ENCODE measurements around the gene UBXN2A. TPM values are rescaled to one million over a fixed set of nuclear protein-coding genes. Genes with fewer than 3 reads are reported as not detected.

The UBXN2A gene
- total and polyA plus RNA-seq, 3 donors from 2014 or later = 9.4 to 18.4 (median 11.9) TPM

DNA sequence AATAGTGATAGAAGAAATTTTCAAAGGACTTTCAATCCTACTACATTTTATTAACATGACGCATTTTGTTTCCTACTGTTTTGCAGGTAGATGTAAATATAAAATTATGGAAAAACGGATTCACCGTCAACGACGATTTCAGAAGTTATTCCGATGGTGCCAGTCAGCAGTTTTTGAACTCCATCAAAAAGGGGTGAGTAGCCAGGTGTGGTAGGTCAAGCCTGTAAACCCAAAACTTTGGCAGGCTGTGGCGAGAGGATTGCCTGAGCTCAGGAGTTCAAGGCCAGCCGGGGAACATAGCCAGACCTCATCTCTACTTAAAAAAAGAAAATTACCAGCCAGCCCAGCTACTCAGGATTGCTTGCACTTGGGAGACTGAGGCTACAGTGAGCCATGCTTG is 36.6 kb downstream of the UBXN2A start:
- Histone ChIP-seq H3K4me1 (no peaks in the 10 kb centered on the region), H3K4me3 (no peak overlapping the region), H3K27ac (no peak overlapping the region), H3K27me3 (no peaks in the 10 kb centered on the region), H3K9me3 (no peaks in the 10 kb centered on the region), H3K36me3 (ENCODE audit: low read depth, missing control alignments) (no peaks in the 10 kb centered on the region)
- no peak for DNase-seq
- intact Hi-C loops (cut with DNase I; ENCODE audit: low total_unique reads) = no loop called here
- TF ChIP-seq, protein P1, sequence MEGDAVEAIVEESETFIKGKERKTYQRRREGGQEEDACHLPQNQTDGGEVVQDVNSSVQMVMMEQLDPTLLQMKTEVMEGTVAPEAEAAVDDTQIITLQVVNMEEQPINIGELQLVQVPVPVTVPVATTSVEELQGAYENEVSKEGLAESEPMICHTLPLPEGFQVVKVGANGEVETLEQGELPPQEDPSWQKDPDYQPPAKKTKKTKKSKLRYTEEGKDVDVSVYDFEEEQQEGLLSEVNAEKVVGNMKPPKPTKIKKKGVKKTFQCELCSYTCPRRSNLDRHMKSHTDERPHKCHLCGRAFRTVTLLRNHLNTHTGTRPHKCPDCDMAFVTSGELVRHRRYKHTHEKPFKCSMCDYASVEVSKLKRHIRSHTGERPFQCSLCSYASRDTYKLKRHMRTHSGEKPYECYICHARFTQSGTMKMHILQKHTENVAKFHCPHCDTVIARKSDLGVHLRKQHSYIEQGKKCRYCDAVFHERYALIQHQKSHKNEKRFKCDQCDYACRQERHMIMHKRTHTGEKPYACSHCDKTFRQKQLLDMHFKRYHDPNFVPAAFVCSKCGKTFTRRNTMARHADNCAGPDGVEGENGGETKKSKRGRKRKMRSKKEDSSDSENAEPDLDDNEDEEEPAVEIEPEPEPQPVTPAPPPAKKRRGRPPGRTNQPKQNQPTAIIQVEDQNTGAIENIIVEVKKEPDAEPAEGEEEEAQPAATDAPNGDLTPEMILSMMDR (IDR thresholded peaks at IDR 0.05) = no peak
- TF ChIP-seq POLR2A (IDR thresholded peaks at IDR 0.05) = no peak
- WGBS, 2 donors = 90 to 92% methylated on average over 8 of the region's 8 CpGs

DNA sequence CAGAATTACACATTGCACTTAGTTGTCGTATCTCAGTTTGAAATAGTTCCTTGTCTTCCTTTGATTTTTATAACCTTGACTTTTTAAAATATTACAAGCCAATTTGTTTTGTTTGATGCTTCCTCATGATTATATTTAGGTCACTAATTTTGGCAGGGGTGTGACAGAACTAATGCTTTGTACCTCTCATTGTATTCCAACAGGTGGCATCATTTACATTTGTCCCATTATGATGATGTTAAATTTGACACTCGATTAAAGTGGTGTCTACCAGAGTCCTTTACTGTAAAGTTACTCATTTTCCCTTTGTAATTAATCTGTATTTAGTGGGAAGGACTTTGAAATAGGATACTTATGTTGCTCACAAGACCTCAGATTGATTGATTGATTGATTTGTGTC is 48.1 kb downstream of the UBXN2A start:
- Histone ChIP-seq H3K27me3 (no peaks in the 10 kb centered on the region), H3K27ac (no peak overlapping the region), H3K36me3 (ENCODE audit: low read depth, missing control alignments) (no peaks in the 10 kb centered on the region), H3K9me3 (no peaks in the 10 kb centered on the region), H3K4me3 (no peak overlapping the region), H3K4me1 (no peaks in the 10 kb centered on the region)
- TF ChIP-seq, protein P1 (IDR thresholded peaks at IDR 0.05) = no peak
- no peak for TF ChIP-seq POLR2A (IDR thresholded peaks at IDR 0.05)
- intact Hi-C loops (cut with DNase I; ENCODE audit: low total_unique reads) = no loop called here
- WGBS, 2 donors = 66 to 72% methylated on average over 2 of the region's 2 CpGs
- DNase-seq = no peak

DNA sequence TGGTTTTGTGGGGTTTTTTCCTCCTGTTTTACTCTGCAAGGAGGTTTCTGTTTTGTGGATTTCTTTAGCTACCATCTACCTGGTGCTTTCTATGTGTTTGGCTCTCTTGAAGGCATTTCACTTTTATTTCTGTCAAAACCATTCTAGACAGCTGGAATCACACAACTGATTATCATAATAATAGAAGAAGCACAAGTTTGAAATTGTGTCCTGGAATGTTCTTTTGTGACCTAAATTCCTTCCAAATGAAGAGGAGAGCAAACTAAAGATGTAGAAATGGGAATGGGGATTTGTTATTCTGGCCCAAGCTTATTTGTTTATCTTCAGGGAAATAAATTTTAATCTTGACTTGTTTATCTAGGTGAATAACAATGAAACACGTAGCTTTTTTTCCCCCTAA is 52.7 kb downstream of the UBXN2A start:
- intact Hi-C loops (cut with DNase I; ENCODE audit: low total_unique reads) = no loop called here
- DNase-seq = no peak
- 33 to 48% methylated on average over 1 of the region's 1 CpG for WGBS, 2 donors
- Histone ChIP-seq H3K9me3 (no peaks in the 10 kb centered on the region), H3K4me3 (no peak overlapping the region), H3K27ac (no peak overlapping the region), H3K27me3 (no peaks in the 10 kb centered on the region), H3K36me3 (ENCODE audit: low read depth, missing control alignments) (no peaks in the 10 kb centered on the region), H3K4me1 (no peaks in the 10 kb centered on the region)
- TF ChIP-seq, protein P1 (IDR thresholded peaks at IDR 0.05) = no peak
- no peak for TF ChIP-seq POLR2A (IDR thresholded peaks at IDR 0.05)

DNA sequence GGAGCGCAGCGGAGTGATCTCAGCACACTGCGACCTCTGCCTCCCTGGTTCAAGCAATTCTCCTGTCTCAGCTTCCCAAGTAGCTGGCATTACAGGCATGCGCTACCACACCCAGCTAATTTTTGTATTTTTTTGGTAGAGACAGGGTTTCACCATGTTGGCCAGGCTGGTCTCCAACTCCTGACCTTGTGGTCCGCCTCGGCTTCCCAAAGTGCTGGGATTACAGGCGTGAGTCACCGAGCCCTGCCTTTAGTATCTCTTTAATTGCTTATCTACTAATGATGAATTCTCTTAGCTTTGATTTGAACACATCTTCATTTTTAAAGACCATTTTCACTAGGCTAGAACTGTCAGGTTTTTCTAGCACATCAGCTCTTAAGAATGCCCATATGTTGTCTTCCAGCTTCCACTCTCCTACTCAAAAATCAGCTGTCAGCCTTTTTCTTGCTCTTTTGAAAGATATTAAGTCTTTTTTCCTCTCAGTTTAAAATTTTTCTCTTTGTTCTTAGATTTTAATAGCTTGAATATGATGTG is 53.5 kb downstream of the UBXN2A start:
- TF ChIP-seq, protein P1 (IDR thresholded peaks at IDR 0.05) = no peak
- no peak for TF ChIP-seq POLR2A (IDR thresholded peaks at IDR 0.05)
- WGBS, 2 donors = 95 to 98% methylated on average over 8 of the region's 8 CpGs
- no peaks in the 10 kb centered on the region for H3K27me3 ChIP-seq
- no peak for DNase-seq
- no peaks in the 10 kb centered on the region for H3K4me1 ChIP-seq
- no peaks in the 10 kb centered on the region for H3K36me3 ChIP-seq (ENCODE audit: low read depth, missing control alignments)
- no peak overlapping the region for H3K4me3 ChIP-seq
- intact Hi-C loops (cut with DNase I; ENCODE audit: low total_unique reads) = no loop called here
- H3K9me3 ChIP-seq = no peaks in the 10 kb centered on the region
- no peak overlapping the region for H3K27ac ChIP-seq

DNA sequence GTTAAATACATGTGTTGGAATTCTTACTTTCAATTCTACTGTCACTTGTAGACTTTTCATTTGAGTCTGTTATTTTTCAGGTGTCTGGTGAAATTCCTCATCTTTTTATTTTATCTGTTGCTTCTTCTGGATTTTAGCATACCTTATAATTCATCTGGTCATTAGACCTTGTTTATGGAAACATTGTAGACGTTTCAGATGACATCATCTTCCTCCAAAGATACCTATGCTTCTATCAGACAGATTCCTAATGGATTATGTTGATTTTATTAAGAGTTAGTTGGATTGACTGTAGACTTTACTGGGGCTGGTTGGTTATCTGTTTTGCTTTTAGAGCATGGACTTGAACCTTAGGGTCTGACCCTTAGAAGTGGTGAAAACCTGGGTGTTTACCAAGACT is 54.3 kb downstream of the UBXN2A start:
- intact Hi-C loops (cut with DNase I; ENCODE audit: low total_unique reads) = no loop called here
- no peak overlapping the region for H3K27ac ChIP-seq
- no peak for TF ChIP-seq POLR2A (IDR thresholded peaks at IDR 0.05)
- TF ChIP-seq, protein P1 (IDR thresholded peaks at IDR 0.05) = no peak
- no peak for DNase-seq
- WGBS, 2 donors = 67% methylated on average over 1 of the region's 1 CpG
- H3K36me3 ChIP-seq (ENCODE audit: low read depth, missing control alignments) = no peaks in the 10 kb centered on the region
- H3K4me3 ChIP-seq = no peak overlapping the region
- H3K9me3 ChIP-seq = no peaks in the 10 kb centered on the region
- no peaks in the 10 kb centered on the region for H3K27me3 ChIP-seq
- no peaks in the 10 kb centered on the region for H3K4me1 ChIP-seq
